Stimulated activated CD4-positive, alpha-beta T cell treated with anti-CD3 and anti-CD28 coated beads, TNF-alpha, amount 100 ng/mL, for 48 hours (primary cell): ENCODE data around the gene SLC26A2.
"Not testable (repeated sequence)": the region's sequence is repeated elsewhere in the genome, so short reads cannot be mapped to it uniquely, and the experiment has no call there.

Experiments used
- DNase-seq, 3 donors: peaks; one replicate each; pipeline ENCODE4 v3.0.0-alpha.2; 2020; ENCODE audit warnings: low read depth in 3 of 3

The SLC26A2 gene

GRCh38 chr5:149936700-149937091 lies 23.9 kb upstream of the SLC26A2 start:
- DNase-seq: no peak

GRCh38 chr5:149937610-149938009 lies 22.9 kb upstream of the SLC26A2 start:
- DNase-seq: no peak

GRCh38 chr5:149938279-149938678 lies 22.3 kb upstream of the SLC26A2 start:
- DNase-seq: no peak

- no peak for DNase-seq
Measured at GRCh38 chr5:149938791-149939358, 21.7 kb upstream of the SLC26A2 start.

- no peak for DNase-seq
Measured at GRCh38 chr5:149939546-149939945, 21.0 kb upstream of the SLC26A2 start.

GRCh38 chr5:149940077-149940574 lies 20.4 kb upstream of the SLC26A2 start:
- DNase-seq: no peak

- no peak for DNase-seq
Measured at GRCh38 chr5:149940941-149941644, 19.5 kb upstream of the SLC26A2 start.

- no peak for DNase-seq
Measured at GRCh38 chr5:149941795-149942194, 18.8 kb upstream of the SLC26A2 start.

GRCh38 chr5:149942199-149942598 lies 18.4 kb upstream of the SLC26A2 start:
- DNase-seq: no peak

GRCh38 chr5:149942741-149943169 lies 17.8 kb upstream of the SLC26A2 start:
- DNase-seq: not testable (repeated sequence)

- DNase-seq: not testable (repeated sequence)
Measured at GRCh38 chr5:149943177-149943949, 17.2 kb upstream of the SLC26A2 start.

GRCh38 chr5:149944666-149945065 lies 15.9 kb upstream of the SLC26A2 start, which contains the start of gene PDE6A:
TSS of gene PDE6A (minus strand) at chr5:149944793. CDS start at chr5:149944673, 120 bp downstream.
- DNase-seq: no peak

- no peak for DNase-seq
Measured at GRCh38 chr5:149946118-149946517, 14.4 kb upstream of the SLC26A2 start.

GRCh38 chr5:149948993-149949392 lies 11.6 kb upstream of the SLC26A2 start:
- no peak for DNase-seq

GRCh38 chr5:149951138-149951749 lies 9.3 kb upstream of the SLC26A2 start:
- no peak for DNase-seq

- DNase-seq: no peak
Measured at GRCh38 chr5:149953436-149954121, 7.0 kb upstream of the SLC26A2 start.

- DNase-seq: no peak
Measured at GRCh38 chr5:149954798-149955197, 5.8 kb upstream of the SLC26A2 start.

- DNase-seq: no peak
Measured at GRCh38 chr5:149956685-149957084, 3.9 kb upstream of the SLC26A2 start.

GRCh38 chr5:149957855-149958254 lies 2.7 kb upstream of the SLC26A2 start:
- DNase-seq: no peak

- DNase-seq: peak; percentile 23 to 41 (median 24)
Measured at GRCh38 chr5:149959406-149960236, 937 bp upstream of the SLC26A2 start.
